Measurements from ENCODE around the gene ASCC2. TPM values are rescaled to one million over a fixed set of nuclear protein-coding genes. Genes with fewer than 3 reads are reported as not detected.
"Not testable (repeated sequence)": the region's sequence is repeated elsewhere in the genome, so short reads cannot be mapped to it uniquely, and the experiment has no call there.

ASCC2 gene, protein sequence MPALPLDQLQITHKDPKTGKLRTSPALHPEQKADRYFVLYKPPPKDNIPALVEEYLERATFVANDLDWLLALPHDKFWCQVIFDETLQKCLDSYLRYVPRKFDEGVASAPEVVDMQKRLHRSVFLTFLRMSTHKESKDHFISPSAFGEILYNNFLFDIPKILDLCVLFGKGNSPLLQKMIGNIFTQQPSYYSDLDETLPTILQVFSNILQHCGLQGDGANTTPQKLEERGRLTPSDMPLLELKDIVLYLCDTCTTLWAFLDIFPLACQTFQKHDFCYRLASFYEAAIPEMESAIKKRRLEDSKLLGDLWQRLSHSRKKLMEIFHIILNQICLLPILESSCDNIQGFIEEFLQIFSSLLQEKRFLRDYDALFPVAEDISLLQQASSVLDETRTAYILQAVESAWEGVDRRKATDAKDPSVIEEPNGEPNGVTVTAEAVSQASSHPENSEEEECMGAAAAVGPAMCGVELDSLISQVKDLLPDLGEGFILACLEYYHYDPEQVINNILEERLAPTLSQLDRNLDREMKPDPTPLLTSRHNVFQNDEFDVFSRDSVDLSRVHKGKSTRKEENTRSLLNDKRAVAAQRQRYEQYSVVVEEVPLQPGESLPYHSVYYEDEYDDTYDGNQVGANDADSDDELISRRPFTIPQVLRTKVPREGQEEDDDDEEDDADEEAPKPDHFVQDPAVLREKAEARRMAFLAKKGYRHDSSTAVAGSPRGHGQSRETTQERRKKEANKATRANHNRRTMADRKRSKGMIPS
- total RNA-seq, result 73.9 TPM
- long read RNA-seq, transcript ASCC2-202 (21 exons, 2,823 nt), result major isoform, 44 of 299 reads
- long read RNA-seq, transcript ASCC2-201 (20 exons, 2,793 nt), result minor isoform, 37 of 299 reads
- long read RNA-seq, partial matches to known transcripts, result 98 of 299 reads
- long read RNA-seq, other reads (novel, unspliced or antisense), result 119 of 299 reads

DNA sequence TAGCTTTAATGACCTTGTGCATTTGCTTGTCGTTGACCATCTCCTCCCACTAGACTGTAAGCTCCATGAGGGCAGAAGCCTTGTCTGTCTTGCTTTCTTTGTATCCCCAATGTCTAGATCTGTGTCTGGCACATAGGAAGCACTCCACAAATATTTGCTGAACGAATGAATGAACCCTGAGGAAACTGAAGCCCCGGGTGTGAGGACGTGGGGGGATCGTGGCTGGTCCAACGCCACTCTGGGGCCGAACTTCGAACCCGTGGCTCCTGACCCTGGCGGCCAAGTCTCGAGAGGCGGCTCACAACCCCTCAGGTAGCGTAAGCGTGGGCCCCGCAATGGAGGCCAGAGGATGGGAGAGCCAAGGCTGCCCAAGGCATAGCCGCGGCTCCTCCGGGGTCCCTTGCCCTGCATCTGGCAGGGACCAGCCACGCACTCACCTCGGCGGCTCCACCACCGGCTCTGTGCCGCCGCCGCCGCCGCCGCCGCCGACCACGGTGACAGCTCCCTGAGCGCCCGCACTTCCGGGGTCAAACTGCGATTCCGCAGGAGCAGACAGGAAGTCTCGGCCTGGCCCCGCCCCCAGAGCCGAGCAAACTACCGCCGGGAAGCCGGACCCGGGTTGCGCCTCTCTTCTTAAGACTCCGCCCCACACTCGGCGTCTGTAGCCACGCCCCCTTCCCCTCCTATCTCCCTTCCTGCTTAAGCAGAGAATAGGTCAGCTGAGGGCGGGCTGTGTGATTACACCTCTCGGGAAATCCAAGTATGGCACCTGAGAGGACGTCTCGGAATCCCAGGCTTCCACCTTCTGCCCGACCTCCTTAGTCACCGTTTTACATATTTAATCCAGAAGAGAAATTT lies at the start of gene ASCC2:
Gene ASCC2, minus strand, starts transcription at position 534 of the 858 bp plus-strand sequence. CDS start 5,949 bp downstream, outside the sequence.
- DNase-seq (ENCODE audit: low spot score), result peak; percentile 99

DNA sequence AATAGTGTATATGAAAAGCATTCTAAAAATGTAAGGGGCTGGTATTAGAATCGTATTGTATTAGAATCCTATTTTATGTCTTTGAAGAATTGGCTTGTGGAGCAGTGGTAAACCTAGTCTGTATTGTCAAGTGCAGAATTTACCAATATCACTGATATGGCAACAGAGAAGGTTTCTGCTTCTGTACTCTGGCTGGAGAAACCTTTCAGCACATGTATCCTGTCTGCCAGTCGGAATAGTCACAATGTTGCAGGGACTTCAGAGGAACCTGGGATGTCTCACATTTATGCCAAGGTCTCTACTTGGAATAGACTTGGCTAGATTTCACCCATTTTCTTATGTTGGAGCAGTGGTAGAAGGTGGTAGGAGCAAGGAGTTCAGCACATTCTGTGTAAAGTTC lies 49.3 kb upstream of the ASCC2 start:
- no peak for DNase-seq (ENCODE audit: low spot score)

DNA sequence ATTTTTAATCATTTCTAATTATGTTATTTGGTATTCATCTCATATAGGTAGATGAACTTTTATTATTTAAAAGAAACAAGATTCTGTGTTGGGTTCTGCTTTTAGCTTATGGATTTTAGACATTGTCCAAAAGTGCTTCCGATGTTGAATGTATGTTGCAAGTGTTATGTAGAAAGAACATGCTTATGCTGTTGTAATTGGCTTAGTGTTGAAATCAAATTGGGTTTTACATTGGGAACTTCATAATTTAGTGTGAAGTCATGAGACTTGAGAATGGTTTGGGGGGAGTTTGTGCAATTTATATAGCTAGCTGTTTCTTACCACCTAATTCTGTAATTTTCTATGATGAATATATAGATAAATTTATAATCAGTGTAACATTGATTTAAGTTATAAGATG lies 48.5 kb upstream of the ASCC2 start:
- no peak for DNase-seq (ENCODE audit: low spot score)

DNA sequence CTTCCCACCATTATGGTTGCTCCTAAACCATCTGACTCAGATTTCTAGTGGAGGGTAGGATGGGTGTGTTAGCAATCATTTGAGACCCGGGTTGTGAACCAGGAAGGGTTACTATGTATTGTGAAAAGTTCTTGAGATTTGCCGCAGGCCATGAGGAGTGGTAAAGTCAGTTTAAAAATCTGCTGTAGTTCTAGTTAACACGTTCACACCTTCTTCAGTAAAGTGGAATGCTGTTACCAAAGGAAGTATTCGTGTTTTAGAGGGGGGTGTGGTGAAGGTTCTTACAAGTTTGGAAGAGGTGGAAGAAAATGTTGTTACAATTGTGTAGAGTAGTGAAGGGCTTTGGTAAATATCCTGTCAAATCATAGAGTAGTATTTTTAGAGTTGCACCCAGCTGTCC lies 47.5 kb upstream of the ASCC2 start:
- no peak for DNase-seq (ENCODE audit: low spot score)

DNA sequence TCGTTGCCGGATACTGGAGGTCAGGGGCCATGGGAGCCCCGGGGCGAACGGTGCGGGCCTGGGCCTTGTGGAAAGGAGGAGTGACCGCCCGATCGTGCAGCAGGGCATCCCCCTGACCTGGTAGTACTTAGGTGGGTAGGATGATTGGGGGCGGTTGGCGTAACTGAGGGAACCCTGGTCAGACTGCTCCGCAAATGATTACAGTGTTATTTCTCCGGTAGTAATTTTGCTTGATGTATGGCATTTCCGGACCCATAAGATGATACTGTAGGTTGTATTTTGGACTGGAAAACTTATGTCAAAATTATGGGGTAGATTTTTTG lies 45.7 kb upstream of the ASCC2 start:
- DNase-seq (ENCODE audit: low spot score), result no peak

DNA sequence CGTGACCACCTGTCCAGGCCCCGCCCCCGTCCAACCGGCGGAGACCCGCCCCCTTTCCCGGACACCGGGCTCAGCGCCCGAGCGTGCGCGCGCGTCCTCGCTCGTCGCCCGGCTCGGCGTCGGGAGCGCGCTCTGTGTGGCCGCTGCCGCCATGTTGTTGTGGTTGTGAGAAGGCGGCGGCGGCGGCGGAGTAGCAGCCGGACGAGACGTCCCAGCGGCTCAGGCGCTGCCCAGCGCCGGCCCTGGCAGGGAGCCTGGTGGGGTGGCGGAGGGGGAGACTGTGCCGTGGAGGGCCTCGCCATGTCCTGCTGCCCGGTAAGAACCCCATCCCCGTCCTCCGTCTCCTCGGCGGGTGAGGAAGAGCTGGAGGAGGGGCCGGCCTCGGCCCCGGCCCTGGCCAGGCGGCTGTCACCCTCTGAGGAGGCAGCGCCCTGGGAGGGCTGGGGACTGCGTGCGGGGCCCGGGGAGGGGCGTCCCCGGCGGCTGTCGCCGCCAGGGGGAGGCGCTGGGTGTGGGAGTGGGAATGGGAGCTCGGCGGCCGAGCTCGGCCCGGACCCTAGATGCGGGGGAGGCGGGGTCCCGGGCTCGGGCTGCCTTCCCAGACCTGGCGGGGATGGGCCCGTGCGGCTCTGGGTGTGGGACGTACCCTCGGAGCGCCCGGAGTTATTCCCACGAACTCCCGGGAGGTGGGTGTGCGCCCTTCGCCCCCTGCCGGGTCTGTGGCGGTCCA lies 45.1 kb upstream of the ASCC2 start, which contains the start of gene MTMR3:
Gene MTMR3, plus strand, starts transcription at position 130 of the 730 bp plus-strand sequence. CDS start 87,886 bp downstream, outside the sequence.
- DNase-seq (ENCODE audit: low spot score), result peak; percentile 99

DNA sequence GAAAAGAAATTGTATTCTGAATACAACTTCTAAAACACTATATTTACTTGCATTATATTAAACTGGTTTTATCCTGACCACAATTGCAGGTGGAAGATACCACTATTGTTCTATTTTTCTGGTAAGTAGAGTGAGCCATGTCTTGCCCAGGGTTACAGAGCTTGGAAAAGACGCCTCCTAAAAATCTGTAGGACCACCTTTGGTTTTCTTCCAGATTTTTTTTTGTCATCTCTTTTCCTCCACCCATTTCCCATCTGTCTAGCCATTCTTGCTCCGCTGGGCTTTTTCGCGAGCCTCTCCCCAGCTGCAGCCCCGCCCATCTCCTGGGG lies 44.6 kb upstream of the ASCC2 start:
- DNase-seq (ENCODE audit: low spot score), result no peak

DNA sequence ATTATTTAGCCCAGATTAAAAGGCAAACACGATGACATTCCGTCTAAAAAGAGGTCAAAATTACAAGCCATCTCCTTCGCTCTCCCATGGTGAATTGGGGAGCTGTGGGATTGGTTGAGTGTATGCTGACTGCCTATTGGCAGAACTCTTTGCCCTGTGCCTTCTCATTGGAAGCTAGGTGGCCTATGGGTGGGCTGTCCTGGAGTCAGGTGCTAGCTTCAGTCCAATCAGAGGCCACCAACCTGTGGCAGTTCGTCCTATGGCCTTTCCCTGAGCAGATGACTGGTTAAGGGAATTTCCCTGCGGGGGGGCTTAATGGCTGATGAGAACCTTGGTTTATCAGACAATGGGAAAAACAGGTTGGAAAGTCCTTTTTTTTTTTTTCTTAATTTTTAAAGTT lies 41.7 kb upstream of the ASCC2 start:
- DNase-seq (ENCODE audit: low spot score), result no peak

DNA sequence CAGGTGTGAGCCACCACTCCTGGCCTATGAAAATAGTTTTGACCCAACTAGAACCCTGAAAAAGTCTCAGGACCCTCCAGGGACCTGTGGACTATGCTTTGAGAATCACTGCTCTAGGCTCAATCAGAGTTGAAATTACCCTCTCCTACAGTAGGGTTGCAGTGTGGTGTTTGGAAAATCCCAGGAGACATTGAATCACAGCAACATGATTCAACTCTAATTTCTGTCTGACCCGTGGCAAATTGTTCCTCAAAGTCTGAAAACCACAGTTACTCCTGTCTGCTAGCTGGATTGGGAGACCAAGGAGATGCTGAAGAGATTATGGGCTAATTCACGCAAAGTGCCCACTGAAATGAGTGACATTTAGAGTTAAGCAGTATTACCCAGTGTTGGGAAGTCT lies 39.5 kb upstream of the ASCC2 start:
- DNase-seq (ENCODE audit: low spot score), result no peak

DNA sequence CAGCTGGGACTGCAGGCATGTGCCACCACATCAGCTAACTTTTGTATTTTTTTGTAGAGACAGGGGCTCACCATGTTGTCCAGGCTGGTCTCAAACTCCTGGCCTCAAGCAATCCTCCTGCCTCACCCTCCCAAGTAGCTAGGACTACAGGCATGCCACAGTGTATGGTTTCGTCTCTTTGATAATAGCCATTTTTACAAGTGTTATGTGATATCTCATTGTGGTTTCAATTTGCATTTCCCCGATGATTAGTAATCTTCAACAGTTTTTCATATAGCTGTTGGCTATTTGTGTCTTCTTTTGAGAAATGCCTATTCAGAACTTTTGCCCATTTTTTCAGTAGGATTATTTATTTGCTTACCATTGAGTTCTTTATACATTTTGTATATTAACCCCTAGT lies 35.9 kb upstream of the ASCC2 start:
- no peak for DNase-seq (ENCODE audit: low spot score)

DNA sequence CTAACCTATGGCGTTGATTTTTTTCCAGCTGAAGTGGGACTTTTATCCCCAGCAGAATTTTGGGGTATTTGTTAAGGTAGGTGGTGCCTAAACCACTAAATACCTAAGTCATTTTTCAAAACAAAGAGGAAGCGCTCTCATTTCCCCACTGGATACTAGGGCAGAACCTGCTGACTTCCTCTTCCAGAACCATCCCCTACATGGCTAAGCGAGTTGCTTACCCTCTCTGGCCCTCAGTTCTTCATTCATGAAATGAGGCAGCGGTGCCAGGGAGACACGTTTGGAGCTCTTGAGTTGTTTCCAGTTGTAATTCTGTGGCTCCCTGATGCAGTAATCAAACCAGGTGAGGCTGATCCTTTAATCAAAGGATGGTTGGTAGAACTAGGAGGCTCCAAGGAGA lies 34.9 kb upstream of the ASCC2 start:
- no peak for DNase-seq (ENCODE audit: low spot score)

DNA sequence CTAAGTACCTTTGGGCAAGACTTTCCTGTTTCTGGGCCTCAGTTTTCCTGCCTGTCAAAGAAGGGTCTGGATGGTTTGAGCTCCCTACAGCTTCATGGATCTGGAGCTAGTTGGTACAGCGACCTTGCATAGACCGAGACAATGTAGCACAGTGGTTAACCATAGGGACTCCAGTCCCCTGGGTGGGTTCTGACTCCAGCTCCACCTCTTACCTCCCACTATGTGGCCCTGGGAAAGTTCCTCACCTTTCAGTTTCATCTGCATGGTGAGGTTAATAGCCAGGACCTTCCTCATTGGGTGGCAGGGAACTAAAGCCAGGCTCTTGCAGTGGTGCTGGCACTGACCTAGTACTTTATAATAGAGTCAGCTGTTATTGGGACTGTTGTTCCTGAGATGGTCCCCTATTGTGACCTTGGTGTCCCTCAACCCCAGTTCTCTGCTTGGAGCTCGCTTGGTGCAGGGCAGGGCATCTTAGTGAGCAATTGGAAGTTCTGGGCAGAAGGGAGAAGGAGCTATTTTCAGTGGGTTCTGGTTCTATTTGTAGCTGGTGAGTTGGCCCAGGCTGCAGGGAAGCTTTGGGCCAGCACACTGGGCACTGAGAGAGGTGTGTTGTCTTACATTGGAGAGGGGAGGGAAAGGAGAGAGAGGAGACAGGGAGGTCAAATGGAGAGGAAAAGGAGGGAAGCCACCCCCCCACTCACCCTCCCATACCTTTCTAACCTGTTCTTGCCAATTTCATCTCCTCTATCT lies 34.2 kb upstream of the ASCC2 start:
- DNase-seq (ENCODE audit: low spot score), result no peak

DNA sequence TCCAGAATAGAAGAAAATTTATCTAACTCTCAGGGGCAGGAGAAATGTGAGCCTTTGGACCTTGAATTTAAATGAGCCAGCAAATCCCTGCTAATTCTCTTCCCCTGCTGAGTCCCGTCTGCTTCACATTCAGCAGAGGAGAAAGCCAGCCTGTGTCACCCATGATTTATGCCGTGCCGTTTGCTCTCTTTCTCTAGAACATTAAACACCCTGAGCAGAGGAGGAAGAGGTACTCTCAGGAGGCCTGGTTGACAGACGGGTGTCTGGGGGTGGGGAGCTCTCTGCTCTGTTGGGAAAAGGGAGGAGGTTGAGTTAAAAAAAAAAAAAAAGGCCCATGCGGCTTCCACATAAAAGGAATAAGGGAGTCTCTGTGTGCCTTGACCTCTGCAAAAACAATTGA lies 33.6 kb upstream of the ASCC2 start:
- no peak for DNase-seq (ENCODE audit: low spot score)

DNA sequence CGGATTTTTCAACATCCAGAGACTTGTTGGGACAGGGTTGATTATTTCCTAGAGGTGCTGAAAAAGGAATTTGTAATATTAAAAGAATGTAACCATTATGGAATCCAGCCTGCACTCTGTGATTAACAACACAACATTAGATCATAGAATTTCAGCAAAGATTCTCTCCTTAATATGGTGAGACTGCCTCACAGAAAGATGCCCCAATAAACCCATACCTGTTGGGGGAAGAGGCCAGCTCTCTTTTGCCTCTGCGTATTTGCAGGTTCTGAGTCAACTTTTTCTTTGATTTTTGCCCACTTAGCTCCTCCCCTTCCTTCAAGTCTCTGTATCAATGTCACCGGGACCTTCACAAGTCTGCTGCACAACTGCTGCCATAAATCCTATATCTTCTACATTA lies 32.5 kb upstream of the ASCC2 start:
- no peak for DNase-seq (ENCODE audit: low spot score)

DNA sequence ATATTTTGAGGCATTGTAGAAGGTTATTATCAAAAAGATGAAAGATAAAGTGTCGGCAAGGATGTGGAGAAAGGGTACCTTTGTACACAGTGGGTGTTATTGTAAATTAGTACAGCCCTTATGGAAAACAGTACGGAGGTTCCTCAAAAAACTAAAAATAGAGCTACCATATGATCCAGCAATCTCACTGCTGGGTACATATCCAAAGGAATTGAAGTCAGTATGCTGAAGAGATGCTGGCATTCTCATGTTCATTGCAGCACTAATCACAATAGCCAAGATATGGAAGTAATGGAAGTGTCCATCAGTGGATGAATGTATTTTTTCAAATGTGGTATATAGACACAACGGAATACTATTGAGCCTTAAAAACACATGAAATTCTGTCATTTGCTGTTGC lies 29.8 kb upstream of the ASCC2 start:
- no peak for DNase-seq (ENCODE audit: low spot score)

DNA sequence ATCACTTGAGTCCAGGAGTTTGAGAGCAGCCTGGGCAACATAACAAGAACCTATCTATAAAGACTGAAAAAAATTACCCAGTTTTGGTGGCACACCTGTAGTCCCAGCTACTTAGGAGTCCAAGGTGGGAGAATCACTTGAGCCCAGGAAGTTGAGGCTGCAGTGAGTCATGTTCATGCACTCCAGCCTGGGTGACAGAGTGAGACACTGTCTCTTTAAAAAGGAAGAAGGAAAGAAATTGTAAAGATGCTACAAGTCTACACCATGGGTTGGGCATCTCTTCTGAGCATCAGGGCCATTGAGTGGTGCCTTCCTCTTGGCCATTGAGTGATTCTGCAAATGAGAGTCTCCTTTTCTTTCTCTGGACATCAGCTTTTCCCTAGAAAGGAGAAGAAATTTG lies 29.2 kb upstream of the ASCC2 start:
- no peak for DNase-seq (ENCODE audit: low spot score)

DNA sequence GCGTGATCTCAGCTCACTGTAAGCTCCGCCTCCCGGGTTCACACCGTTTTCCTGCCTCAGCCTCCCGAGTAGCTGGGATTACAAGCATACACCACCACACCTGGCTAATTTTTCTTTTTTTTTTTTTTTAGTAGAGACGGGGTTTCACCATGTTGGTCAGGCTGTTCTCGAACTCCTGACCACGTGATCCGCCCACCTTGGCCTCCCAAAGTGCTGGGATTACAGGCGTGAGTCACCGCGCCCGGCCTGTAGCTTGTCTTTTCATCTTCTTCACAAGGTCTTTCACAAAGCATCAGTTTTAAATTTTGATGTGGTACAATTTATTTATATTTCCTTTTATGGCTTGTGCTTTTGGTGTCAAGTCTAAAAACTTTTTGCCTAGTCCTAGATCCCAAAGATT lies 27.5 kb upstream of the ASCC2 start:
- DNase-seq (ENCODE audit: low spot score), result not testable (repeated sequence)

DNA sequence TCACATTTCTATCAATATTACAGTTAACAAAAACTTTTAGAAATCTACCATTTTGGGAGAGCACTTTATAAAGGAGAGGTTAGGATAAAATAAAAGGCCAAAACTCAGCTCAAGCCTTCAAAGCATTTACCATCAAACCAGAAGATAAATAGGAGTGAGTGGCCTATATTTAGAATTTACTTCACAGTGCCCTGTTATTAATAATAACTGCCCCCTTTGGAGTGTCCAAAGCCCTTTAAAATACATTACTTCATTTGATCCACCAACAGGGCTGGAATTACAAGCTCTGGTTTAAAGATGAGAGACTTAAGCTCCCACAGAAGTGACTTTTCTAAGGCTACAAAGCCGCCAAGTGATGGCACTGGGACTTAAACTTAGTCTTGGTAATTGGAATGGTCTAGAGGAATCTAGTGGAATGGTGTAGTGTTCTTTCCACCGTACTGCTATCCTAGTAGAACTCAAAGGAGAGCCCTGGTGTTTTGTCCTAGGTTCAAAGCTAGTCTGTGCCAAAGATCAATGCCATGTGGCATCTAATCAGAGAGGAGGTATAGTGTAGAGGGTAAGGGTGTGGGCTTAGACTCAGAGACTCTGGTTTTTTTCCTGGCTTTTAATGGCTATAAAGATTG lies 23.7 kb upstream of the ASCC2 start:
- no peak for DNase-seq (ENCODE audit: low spot score)

DNA sequence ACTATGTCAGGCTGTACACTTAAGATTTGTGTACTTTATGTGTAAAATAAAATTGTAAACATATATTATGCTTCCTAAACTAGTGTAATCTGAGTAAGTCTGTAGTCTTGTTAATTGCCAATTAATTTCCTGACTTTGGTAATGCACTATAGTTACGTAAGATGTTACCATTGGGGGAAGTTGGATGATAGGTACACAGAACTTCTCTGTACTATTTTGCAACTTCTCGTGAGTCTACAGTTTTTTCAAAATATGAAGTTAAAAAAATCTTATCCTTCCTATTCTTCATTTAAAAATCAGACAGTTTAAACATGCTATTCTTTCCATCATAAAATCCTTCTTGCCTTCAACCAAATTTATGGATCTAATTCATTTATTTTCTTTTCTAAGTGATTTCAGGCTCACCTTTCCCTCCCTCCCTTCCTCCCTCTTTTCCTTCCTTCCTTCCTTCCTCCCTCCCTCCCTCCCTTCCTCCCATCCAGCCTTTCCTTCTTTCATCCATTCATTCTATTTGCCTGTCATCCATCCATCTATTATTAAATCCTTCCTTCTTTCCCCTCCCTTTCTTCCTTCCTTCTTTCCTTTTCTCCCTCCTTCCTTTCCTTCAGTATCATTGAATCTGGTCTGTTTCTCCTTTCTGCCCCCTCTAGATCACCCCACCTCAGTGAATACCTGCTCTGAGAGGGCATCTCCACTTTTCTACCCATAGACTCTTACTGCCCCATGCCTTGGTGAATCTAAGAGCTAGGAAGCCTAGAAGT lies 22.1 kb upstream of the ASCC2 start:
- no peak for DNase-seq (ENCODE audit: low spot score)

All from mesenteric fat pad (tissue), 1 donor.